Epithelial cell of esophagus (primary cell): Measurements from ENCODE around the gene SLC38A5.
A peak's percentile ranks its signal among the peaks of the same experiment; 100 is the strongest.
"Not testable (repeated sequence)": the region's sequence is repeated elsewhere in the genome, so short reads cannot be mapped to it uniquely, and the experiment has no call there.

Experiments
- DNase-seq: peaks from one replicate; pipeline ENCODE4 v3.0.0; 2010; ENCODE audit warnings: low read depth
- H3K4me3 ChIP-seq: 2 replicates; pipeline ENCODE4 v1.5.1; 2011; ENCODE audit warnings: mild to moderate bottlenecking, low read length, control low read depth
- TF ChIP-seq, protein P1 (sequence below): IDR thresholded peaks from 2 replicates; pipeline ENCODE4 v1.5.1; 2011; ENCODE audit warnings: low read depth, mild to moderate bottlenecking, low read length, control low read depth, inconsistent platforms; ENCODE audit not compliant: insufficient read depth; ENCODE audit errors: missing control alignments

The SLC38A5 gene

GRCh38 chrX:48470110-48470832 is at the start of gene SLC38A5:
SLC38A5 (minus strand) TSS chrX:48470260; CDS start chrX:48467924, 2,336 bp downstream.
- H3K4me3 ChIP-seq = peak within 1 kb of the TSS; percentile 58
- TF ChIP-seq, protein P1, sequence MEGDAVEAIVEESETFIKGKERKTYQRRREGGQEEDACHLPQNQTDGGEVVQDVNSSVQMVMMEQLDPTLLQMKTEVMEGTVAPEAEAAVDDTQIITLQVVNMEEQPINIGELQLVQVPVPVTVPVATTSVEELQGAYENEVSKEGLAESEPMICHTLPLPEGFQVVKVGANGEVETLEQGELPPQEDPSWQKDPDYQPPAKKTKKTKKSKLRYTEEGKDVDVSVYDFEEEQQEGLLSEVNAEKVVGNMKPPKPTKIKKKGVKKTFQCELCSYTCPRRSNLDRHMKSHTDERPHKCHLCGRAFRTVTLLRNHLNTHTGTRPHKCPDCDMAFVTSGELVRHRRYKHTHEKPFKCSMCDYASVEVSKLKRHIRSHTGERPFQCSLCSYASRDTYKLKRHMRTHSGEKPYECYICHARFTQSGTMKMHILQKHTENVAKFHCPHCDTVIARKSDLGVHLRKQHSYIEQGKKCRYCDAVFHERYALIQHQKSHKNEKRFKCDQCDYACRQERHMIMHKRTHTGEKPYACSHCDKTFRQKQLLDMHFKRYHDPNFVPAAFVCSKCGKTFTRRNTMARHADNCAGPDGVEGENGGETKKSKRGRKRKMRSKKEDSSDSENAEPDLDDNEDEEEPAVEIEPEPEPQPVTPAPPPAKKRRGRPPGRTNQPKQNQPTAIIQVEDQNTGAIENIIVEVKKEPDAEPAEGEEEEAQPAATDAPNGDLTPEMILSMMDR = no peak
- no peak for DNase-seq

GRCh38 chrX:48519481-48519880 is 49.4 kb upstream of the SLC38A5 start:
- not testable (repeated sequence) for DNase-seq

DNA sequence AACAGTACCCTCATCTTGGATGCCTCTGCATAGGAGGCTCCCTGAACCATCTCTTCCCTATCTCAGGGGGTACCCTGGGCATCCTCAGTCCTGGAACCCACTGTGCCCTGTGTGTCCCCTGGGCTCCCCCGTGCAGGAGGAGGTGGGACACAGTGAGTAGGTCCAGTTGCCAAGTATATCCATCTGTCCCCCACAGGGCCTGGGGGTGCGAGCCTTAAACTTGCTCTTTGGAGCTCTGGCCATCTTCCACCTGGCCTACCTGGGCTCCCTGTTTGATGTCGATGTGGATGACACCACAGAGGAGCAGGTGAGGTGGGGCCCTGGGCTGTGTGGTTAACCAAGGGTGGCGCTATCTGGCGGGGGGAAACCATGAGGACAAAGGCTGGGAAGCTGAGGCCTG is 46.9 kb upstream of the SLC38A5 start:
- no peak for DNase-seq
- TF ChIP-seq, protein P1 = no peak
- H3K4me3 ChIP-seq = no peak overlapping the region

More at GRCh38 chrX:48519481-48519880, 49.4 kb upstream of the SLC38A5 start:
- H3K4me3 ChIP-seq = not testable (repeated sequence)

DNA sequence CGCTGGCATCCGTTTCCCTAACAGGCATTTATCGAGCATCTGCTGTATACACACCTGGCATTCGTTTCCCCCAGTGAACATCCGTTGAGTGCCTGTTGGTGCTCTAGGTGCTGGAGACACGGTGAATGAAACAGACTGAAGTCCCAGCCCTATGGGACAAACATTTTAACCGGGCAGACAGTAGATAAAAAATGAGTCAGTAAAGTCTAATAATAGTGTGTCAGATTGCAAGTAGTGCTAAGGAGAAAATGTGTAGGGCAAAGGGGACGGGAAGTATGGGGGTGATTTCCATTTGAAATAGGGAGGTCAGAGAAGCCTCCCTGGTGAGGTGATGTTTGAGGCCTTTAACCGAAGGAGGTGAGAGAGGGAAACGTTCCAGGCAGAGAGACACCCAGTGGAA is 46.2 kb upstream of the SLC38A5 start:
- no peak for DNase-seq
- TF ChIP-seq, protein P1 = no peak
- H3K4me3 ChIP-seq = no peak overlapping the region

GRCh38 chrX:48515842-48516241 is 45.8 kb upstream of the SLC38A5 start:
- no peak for DNase-seq
- H3K4me3 ChIP-seq = no peak overlapping the region

GRCh38 chrX:48514868-48515460 is 44.9 kb upstream of the SLC38A5 start:
- DNase-seq = no peak
- no peak overlapping the region for H3K4me3 ChIP-seq
- TF ChIP-seq, protein P1 = no peak

More at GRCh38 chrX:48515842-48516241, 45.8 kb upstream of the SLC38A5 start:
- TF ChIP-seq, protein P1 = no peak

- H3K4me3 ChIP-seq = no peak overlapping the region
- DNase-seq = peak; percentile 71
- TF ChIP-seq, protein P1 = no peak
Measured at GRCh38 chrX:48514126-48514806, 44.2 kb upstream of the SLC38A5 start.
